Lower leg skin (tissue), 3 donors: ENCODE results near the gene HOXC6.

Experiments
- CTCF ChIP-seq, 3 donors: fragments of 450-650 bp; IDR thresholded peaks; one replicate each; pipeline ENCODE4 v1.5.1; 2016; ENCODE audit warnings: antibody characterized with exemption in 3 of 3, mild to moderate bottlenecking in 3 of 3, moderate library complexity in 2 of 3
- POLR2A ChIP-seq, 2 donors: fragments of 450-650 bp; IDR thresholded peaks; one replicate each; pipeline ENCODE4 v1.6.1; 2016 to 2017; ENCODE audit warnings: antibody characterized with exemption in 2 of 2, mild to moderate bottlenecking in 1 of 2, moderate library complexity in 1 of 2

- TF ChIP-seq CTCF (IDR thresholded peaks at IDR 0.05) (no peak), POLR2A (IDR thresholded peaks at IDR 0.05) (no peak)
These were observed 45.3 kb upstream of the HOXC6 start for GRCh38 chr12:53982648-53983567.
